Gastroesophageal sphincter (tissue), 4 donors: Measurements from ENCODE around the gene LUC7L2. TPM values are rescaled to one million over a fixed set of nuclear protein-coding genes. Genes with fewer than 3 reads are reported as not detected.
"Not testable (repeated sequence)": the region's sequence is repeated elsewhere in the genome, so short reads cannot be mapped to it uniquely, and the experiment has no call there.

Experiments
- ATAC-seq: fragments of 150-250 bp; one replicate; pipeline ENCODE4 v1.9.1; 2016; ENCODE audit warnings: mild to moderate bottlenecking, moderate library complexity
- H3K27ac ChIP-seq, 4 donors: fragments of 200-600 bp; sonication (generic) in 3 of 4; 1 replicate in 3 of 4; 2 replicates in 1 of 4; pipeline ENCODE4 v1.5.1; 2016 to 2019
- H3K27me3 ChIP-seq: fragments of 200-600 bp; sonication (generic); one replicate; pipeline ENCODE4 v1.5.1; 2019
- H3K36me3 ChIP-seq, 2 donors: fragments of 200-600 bp; sonication (generic); one replicate each; pipeline ENCODE4 v1.5.1; 2019; ENCODE audit warnings: control low read depth in 1 of 2
- H3K4me1 ChIP-seq, 3 donors: fragments of 200-600 bp; sonication (generic); 1 replicate in 2 of 3; 2 replicates in 1 of 3; pipeline ENCODE4 v1.5.1; 2016 to 2019; ENCODE audit warnings: control low read depth in 2 of 3
- H3K4me3 ChIP-seq, 2 donors: fragments of 200-600 bp; sonication (generic); one replicate each; pipeline ENCODE4 v1.5.1; 2019; ENCODE audit warnings: mild to moderate bottlenecking in 1 of 2, moderate library complexity in 1 of 2
- H3K9me3 ChIP-seq, 3 donors: fragments of 200-600 bp; sonication (generic); one replicate each; pipeline ENCODE4 v1.5.1; 2017 to 2019; ENCODE audit warnings: control low read depth in 2 of 3
- EP300 ChIP-seq: sonication (generic); formaldehyde crosslinking; IDR thresholded peaks from one replicate; pipeline ENCODE4 v1.6.1; 2017; ENCODE audit warnings: antibody characterized with exemption, mild to moderate bottlenecking
- POLR2A ChIP-seq, 2 donors: fragments of 450-650 bp; IDR thresholded peaks; one replicate each; pipeline ENCODE4 v1.6.1; 2017; ENCODE audit warnings: antibody characterized with exemption in 2 of 2, mild to moderate bottlenecking in 2 of 2, moderate library complexity in 1 of 2
- POLR2AphosphoS5 ChIP-seq: sonication (generic); formaldehyde crosslinking; IDR thresholded peaks from one replicate; pipeline ENCODE4 v1.6.1; 2017; ENCODE audit warnings: antibody characterized with exemption
- WGBS, 2 donors: methylation state at CpG; one replicate each; pipeline ENCODE4 v1.1.5; 2018; ENCODE audit warnings: low coverage in 1 of 2; 5-methylcytosine and 5-hydroxymethylcytosine counted together
- total RNA-seq, 4 donors: library from RNA; depleted of rRNA; stranded (reverse); fragments of >200 nt; gene quantifications; one replicate each; pipeline ENCODE4 v1.1.0, GENCODE V29; 2016
- TF ChIP-seq, protein P1 (sequence below), 4 experiments: fragments of 200-600 bp in 2 of 4; fragments of 450-650 bp in 2 of 4; sonication (generic) in 1 of 4; IDR thresholded peaks; one replicate each; pipeline ENCODE4 v1.5.1; 2017 to 2019; ENCODE audit warnings: antibody characterized with exemption in 4 of 4, mild to moderate bottlenecking in 2 of 4, moderate library complexity in 2 of 4

Gene LUC7L2
- total RNA-seq, 4 donors from 2014 or later = 61.5 to 106 (median 72.6) TPM

DNA sequence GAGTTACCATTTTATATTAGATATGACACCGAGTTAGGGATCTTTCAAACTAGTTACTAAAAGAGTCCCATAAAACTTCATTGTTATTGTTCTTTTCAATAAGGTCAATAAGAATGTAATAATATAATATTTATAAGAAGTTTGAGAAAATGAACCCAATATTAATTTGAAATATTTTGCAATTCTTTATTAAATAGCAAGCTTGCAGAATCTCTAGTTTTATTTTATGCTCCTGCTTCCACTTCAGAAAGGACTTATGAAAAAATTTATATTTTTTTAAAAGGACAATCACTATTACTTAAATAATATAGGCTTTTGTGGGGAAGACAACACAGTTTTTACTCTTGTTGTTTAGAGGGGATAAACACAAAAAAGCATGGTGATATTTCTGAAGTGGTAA lies 47.9 kb downstream of the LUC7L2 start:
- Histone ChIP-seq H3K4me1 (no peaks in the 10 kb centered on the region), H3K36me3 (peaks cover 9 to 100% of the 10 kb centered on the region in 2 donors), H3K4me3 (no peak overlapping the region), H3K27me3 (no peaks in the 10 kb centered on the region), H3K27ac (no peak overlapping the region), H3K9me3 (no peaks in the 10 kb centered on the region)
- TF ChIP-seq POLR2AphosphoS5 (no peak), POLR2A (IDR thresholded peaks at IDR 0.05) (no peak)
- TF ChIP-seq, protein P1, sequence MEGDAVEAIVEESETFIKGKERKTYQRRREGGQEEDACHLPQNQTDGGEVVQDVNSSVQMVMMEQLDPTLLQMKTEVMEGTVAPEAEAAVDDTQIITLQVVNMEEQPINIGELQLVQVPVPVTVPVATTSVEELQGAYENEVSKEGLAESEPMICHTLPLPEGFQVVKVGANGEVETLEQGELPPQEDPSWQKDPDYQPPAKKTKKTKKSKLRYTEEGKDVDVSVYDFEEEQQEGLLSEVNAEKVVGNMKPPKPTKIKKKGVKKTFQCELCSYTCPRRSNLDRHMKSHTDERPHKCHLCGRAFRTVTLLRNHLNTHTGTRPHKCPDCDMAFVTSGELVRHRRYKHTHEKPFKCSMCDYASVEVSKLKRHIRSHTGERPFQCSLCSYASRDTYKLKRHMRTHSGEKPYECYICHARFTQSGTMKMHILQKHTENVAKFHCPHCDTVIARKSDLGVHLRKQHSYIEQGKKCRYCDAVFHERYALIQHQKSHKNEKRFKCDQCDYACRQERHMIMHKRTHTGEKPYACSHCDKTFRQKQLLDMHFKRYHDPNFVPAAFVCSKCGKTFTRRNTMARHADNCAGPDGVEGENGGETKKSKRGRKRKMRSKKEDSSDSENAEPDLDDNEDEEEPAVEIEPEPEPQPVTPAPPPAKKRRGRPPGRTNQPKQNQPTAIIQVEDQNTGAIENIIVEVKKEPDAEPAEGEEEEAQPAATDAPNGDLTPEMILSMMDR (IDR thresholded peaks at IDR 0.05) = no peak
- no peak for ATAC-seq
- 90 to 100% methylated on average over 1 of the region's 1 CpG for WGBS, 2 donors

DNA sequence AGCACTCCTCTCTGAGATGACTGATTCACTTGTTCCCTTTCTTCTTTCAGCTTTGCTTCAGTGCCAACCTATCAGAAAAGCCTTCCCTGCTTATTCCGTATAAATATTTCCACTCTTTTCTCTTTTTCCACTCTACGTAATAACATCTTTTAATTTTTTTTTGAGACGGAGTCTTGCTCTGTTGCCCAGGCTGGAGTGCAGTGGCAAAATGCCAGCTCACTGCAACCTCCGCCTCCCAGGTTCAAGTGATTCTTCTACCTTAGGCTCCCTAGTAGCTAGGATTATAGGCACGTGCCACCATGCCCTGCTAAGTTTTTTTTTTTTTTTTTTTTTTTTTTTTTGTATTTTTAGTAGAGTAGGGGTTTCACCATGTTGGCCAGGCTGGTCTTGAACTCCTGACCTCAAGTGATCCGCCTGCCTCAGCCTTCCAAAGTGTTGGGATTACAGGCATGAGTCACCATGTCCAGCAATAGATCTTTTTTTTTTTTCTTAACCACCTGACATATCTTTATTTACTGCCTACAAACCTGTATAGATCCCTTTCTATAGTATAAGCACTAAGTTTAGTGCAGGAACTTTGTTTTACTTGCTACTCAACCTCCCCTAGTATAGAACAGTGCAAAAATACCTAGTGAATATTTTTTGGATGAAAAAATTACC lies 55.2 kb downstream of the LUC7L2 start:
- H3K27me3 ChIP-seq, H3K27ac ChIP-seq, ATAC-seq, H3K4me1 ChIP-seq, H3K9me3 ChIP-seq, H3K4me3 ChIP-seq: not testable (repeated sequence)
- peaks cover 5 to 97% of the 10 kb centered on the region in 2 donors for H3K36me3 ChIP-seq
- WGBS, 2 donors = 81 to 84% methylated on average over 4 to 6 of the region's 6 CpGs

DNA sequence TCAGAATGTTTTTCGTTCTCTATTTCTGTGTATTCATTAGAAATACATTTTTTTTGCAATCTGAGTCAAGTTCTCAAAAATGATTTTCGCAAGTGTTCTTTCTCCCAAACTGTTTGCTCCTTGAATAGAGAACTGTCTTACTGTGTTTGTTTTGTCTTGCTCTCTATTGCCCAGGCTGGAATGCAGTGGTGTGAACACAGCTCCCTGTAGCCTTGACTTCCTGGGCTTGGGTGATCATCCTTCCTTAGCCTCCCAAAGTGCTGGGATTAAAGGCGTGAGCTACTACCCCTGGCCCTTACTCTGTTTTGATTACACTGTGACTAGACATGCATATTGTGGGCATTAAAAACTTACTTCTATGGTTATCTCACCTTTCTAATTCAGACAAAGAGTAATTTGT lies 56.7 kb downstream of the LUC7L2 start:
- no peak overlapping the region for H3K4me3 ChIP-seq
- peaks cover 0 to 8% (median 0%) of the 10 kb centered on the region in 3 donors for H3K4me1 ChIP-seq
- TF ChIP-seq, protein P1 (IDR thresholded peaks at IDR 0.05) = no peak
- no peak for TF ChIP-seq POLR2A (IDR thresholded peaks at IDR 0.05)
- no peak for TF ChIP-seq EP300
- no peak for TF ChIP-seq POLR2AphosphoS5
- H3K9me3 ChIP-seq = no peaks in the 10 kb centered on the region
- ATAC-seq = no peak
- no peak overlapping the region for H3K27ac ChIP-seq
- 94 to 98% methylated on average over 3 of the region's 3 CpGs for WGBS, 2 donors
- H3K36me3 ChIP-seq = peaks cover 5 to 96% of the 10 kb centered on the region in 2 donors
- H3K27me3 ChIP-seq = no peaks in the 10 kb centered on the region

DNA sequence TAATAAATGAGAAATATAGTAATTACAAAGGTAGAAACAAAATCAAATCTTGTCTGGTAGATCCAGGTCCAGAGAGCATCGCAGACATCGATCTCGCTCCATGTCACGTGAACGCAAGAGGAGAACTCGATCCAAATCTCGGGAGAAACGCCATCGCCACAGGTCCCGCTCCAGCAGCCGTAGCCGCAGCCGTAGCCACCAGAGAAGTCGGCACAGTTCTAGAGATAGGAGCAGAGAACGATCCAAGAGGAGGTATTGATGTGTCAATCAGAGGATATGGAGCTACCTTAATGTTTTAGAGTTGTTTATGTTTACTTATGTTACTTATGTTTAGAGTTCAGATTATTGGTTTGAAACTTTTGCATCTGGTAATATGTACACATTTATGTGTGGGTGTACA lies 57.8 kb downstream of the LUC7L2 start:
- H3K9me3 ChIP-seq = no peaks in the 10 kb centered on the region
- TF ChIP-seq, protein P1 (IDR thresholded peaks at IDR 0.05) = no peak
- no peak for TF ChIP-seq POLR2AphosphoS5
- TF ChIP-seq POLR2A (IDR thresholded peaks at IDR 0.05) = no peak
- no peak for TF ChIP-seq EP300
- H3K4me1 ChIP-seq = peaks cover under 1 to 19% (median 2%) of the 10 kb centered on the region in 3 donors
- WGBS, 2 donors = 91 to 98% methylated on average over 15 of the region's 15 CpGs
- no peaks in the 10 kb centered on the region for H3K27me3 ChIP-seq
- no peak overlapping the region for H3K4me3 ChIP-seq
- no peak overlapping the region for H3K27ac ChIP-seq
- H3K36me3 ChIP-seq = peaks cover 5 to 96% of the 10 kb centered on the region in 2 donors
- no peak for ATAC-seq

DNA sequence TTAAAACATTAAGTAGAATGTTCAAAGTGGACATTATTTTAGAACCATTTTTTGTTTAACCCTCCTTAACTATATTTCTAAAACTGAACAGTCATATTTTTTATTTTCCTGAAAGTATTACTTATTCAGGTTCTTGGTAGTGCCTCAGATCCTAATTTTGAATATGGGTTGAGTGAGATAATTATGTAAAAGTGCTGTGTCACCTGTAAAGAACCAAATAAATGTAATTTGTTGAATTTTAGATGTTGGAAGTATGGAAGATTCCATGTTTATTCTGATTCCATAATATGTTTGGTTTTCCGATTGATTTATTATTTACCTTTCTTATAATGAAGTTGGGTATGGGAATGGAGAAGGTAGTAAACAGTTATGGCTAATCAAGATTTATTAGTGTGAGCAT lies 61.4 kb downstream of the LUC7L2 start:
- TF ChIP-seq POLR2A (IDR thresholded peaks at IDR 0.05) (no peak), EP300 (no peak)
- TF ChIP-seq, protein P1 (IDR thresholded peaks at IDR 0.05) = no peak
- Histone ChIP-seq H3K27me3 (no peaks in the 10 kb centered on the region), H3K36me3 (peaks cover 5 to 78% of the 10 kb centered on the region in 2 donors), H3K27ac (peak overlapping the region in 2 of 4 donors; percentile 53 to 69), H3K9me3 (no peaks in the 10 kb centered on the region), H3K4me1 (peaks cover 3 to 26% (median 5%) of the 10 kb centered on the region in 3 donors), H3K4me3 (no peak overlapping the region)
- ATAC-seq = no peak
- WGBS, 2 donors = 35 to 36% methylated on average over 1 of the region's 1 CpG
